Memory B cell (primary cell): ENCODE measurements around the gene PGAP1.
"Not testable (repeated sequence)": the region's sequence is repeated elsewhere in the genome, so short reads cannot be mapped to it uniquely, and the experiment has no call there.

ENCODE experiments used
- ATAC-seq: fragments of 150-1000 bp; cut with Tn5 transposase; 2 replicates; pipeline ENCODE4 v1.10.0; 2021; ENCODE audit warnings: low read depth, mild to moderate bottlenecking, moderate library complexity
- DNase-seq, 2 donors: peaks; one replicate each; pipeline ENCODE4 v3.0.0; 2022; ENCODE audit warnings: low spot score in 2 of 2
- H3K27ac Mint-ChIP-seq: one replicate; pipeline ENCODE4 v1.8.0; 2022; ENCODE audit warnings: mild to moderate bottlenecking, moderate library complexity, mixed read lengths
- H3K27me3 Mint-ChIP-seq: one replicate; pipeline ENCODE4 v1.8.0; 2022; ENCODE audit warnings: mixed read lengths
- H3K36me3 Mint-ChIP-seq: one replicate; pipeline ENCODE4 v1.8.0; 2022; ENCODE audit warnings: mild to moderate bottlenecking, mixed read lengths
- H3K4me1 Mint-ChIP-seq: one replicate; pipeline ENCODE4 v1.8.0; 2022; ENCODE audit warnings: mixed read lengths
- H3K4me3 Mint-ChIP-seq: one replicate; pipeline ENCODE4 v1.8.0; 2022; ENCODE audit warnings: mild to moderate bottlenecking, moderate library complexity, mixed read lengths
- H3K9me3 Mint-ChIP-seq: one replicate; pipeline ENCODE4 v1.8.0; 2022; ENCODE audit warnings: mixed read lengths

Gene PGAP1

GRCh38 chr2:196931555-196931954 lies 5.0 kb upstream of the PGAP1 start:
- Mint-ChIP-seq H3K27ac (no peak overlapping the region), H3K27me3 (peaks cover 1% of the 10 kb centered on the region), H3K9me3 (no peaks in the 10 kb centered on the region), H3K4me3 (no peak overlapping the region), H3K4me1 (peaks cover 10% of the 10 kb centered on the region), H3K36me3 (no peaks in the 10 kb centered on the region)
- DNase-seq (no peak), ATAC-seq (no peak)

GRCh38 chr2:196927376-196928225 lies 1.1 kb upstream of the PGAP1 start:
- H3K9me3 Mint-ChIP-seq = no peaks in the 10 kb centered on the region
- DNase-seq (no peak), ATAC-seq (peak; percentile 14)
- peak overlapping the region; percentile 89 for H3K27ac Mint-ChIP-seq
- peaks cover 1% of the 10 kb centered on the region for H3K27me3 Mint-ChIP-seq
- peak overlapping the region; percentile 98 for H3K4me3 Mint-ChIP-seq
- peaks cover 20% of the 10 kb centered on the region for H3K4me1 Mint-ChIP-seq
- H3K36me3 Mint-ChIP-seq = no peaks in the 10 kb centered on the region

- no peaks in the 10 kb centered on the region for H3K36me3 Mint-ChIP-seq
- peak overlapping the region; percentile 89 for H3K27ac Mint-ChIP-seq
These were observed 542 bp downstream of the PGAP1 start for GRCh38 chr2:196925768-196926561.

GRCh38 chr2:196925051-196925767 lies 1.3 kb downstream of the PGAP1 start:
- no peaks in the 10 kb centered on the region for H3K36me3 Mint-ChIP-seq
- H3K9me3 Mint-ChIP-seq = no peaks in the 10 kb centered on the region
- H3K27ac Mint-ChIP-seq = peak overlapping the region; percentile 89
- H3K4me1 Mint-ChIP-seq = peaks cover 20% of the 10 kb centered on the region
- no peak for ATAC-seq
- H3K4me3 Mint-ChIP-seq = peak overlapping the region; percentile 98
- H3K27me3 Mint-ChIP-seq = peaks cover 1% of the 10 kb centered on the region
- DNase-seq = no peak

More at GRCh38 chr2:196925768-196926561, 542 bp downstream of the PGAP1 start:
- ATAC-seq = peak; percentile 4
- no peak for DNase-seq
- peak overlapping the region; percentile 98 for H3K4me3 Mint-ChIP-seq
- peaks cover 20% of the 10 kb centered on the region for H3K4me1 Mint-ChIP-seq
- H3K27me3 Mint-ChIP-seq = peaks cover 1% of the 10 kb centered on the region
- H3K9me3 Mint-ChIP-seq = no peaks in the 10 kb centered on the region

GRCh38 chr2:196924051-196924450 lies 2.5 kb downstream of the PGAP1 start:
- H3K9me3 Mint-ChIP-seq = no peaks in the 10 kb centered on the region
- peaks cover 1% of the 10 kb centered on the region for H3K27me3 Mint-ChIP-seq
- H3K4me3 Mint-ChIP-seq = no peak overlapping the region
- H3K36me3 Mint-ChIP-seq = peaks cover under 1% of the 10 kb centered on the region
- ATAC-seq (no peak), DNase-seq (no peak)
- peaks cover 20% of the 10 kb centered on the region for H3K4me1 Mint-ChIP-seq
- H3K27ac Mint-ChIP-seq = no peak overlapping the region

- H3K27me3 Mint-ChIP-seq = no peaks in the 10 kb centered on the region
- H3K27ac Mint-ChIP-seq = no peak overlapping the region
- no peak for DNase-seq
- H3K4me3 Mint-ChIP-seq = no peak overlapping the region
- no peak for ATAC-seq
- H3K36me3 Mint-ChIP-seq = peaks cover 4% of the 10 kb centered on the region
- H3K4me1 Mint-ChIP-seq = peaks cover 12% of the 10 kb centered on the region
- peaks cover 1% of the 10 kb centered on the region for H3K9me3 Mint-ChIP-seq
These were observed 7.6 kb downstream of the PGAP1 start for GRCh38 chr2:196918927-196919326.

- Mint-ChIP-seq H3K4me1 (peaks cover 12% of the 10 kb centered on the region), H3K9me3 (peaks cover 1% of the 10 kb centered on the region), H3K36me3 (peaks cover 4% of the 10 kb centered on the region), H3K27me3 (no peaks in the 10 kb centered on the region), H3K4me3 (no peak overlapping the region), H3K27ac (no peak overlapping the region)
- ATAC-seq = no peak
- no peak for DNase-seq
These were observed 8.7 kb downstream of the PGAP1 start for GRCh38 chr2:196917802-196918201.

- Mint-ChIP-seq H3K27me3 (no peaks in the 10 kb centered on the region), H3K9me3 (peaks cover 1% of the 10 kb centered on the region), H3K4me1 (peaks cover 12% of the 10 kb centered on the region), H3K4me3 (no peak overlapping the region), H3K27ac (peak overlapping the region; percentile 1), H3K36me3 (peaks cover 4% of the 10 kb centered on the region)
- no peak for DNase-seq
- ATAC-seq = no peak
These were observed 10.9 kb downstream of the PGAP1 start for GRCh38 chr2:196915507-196916189.

- peak overlapping the region; percentile 1 for H3K27ac Mint-ChIP-seq
- peaks cover 1% of the 10 kb centered on the region for H3K9me3 Mint-ChIP-seq
- ATAC-seq = peak; percentile 74
- DNase-seq = no peak
- peaks cover 4% of the 10 kb centered on the region for H3K36me3 Mint-ChIP-seq
- peak overlapping the region; percentile 1 for H3K4me3 Mint-ChIP-seq
- peaks cover 12% of the 10 kb centered on the region for H3K4me1 Mint-ChIP-seq
- no peaks in the 10 kb centered on the region for H3K27me3 Mint-ChIP-seq
These were observed 11.5 kb downstream of the PGAP1 start for GRCh38 chr2:196914867-196915460.

GRCh38 chr2:196913691-196914090 lies 12.8 kb downstream of the PGAP1 start:
- Mint-ChIP-seq H3K4me3 (no peak overlapping the region), H3K27ac (no peak overlapping the region), H3K27me3 (no peaks in the 10 kb centered on the region), H3K4me1 (peaks cover 12% of the 10 kb centered on the region), H3K36me3 (peaks cover 1% of the 10 kb centered on the region), H3K9me3 (peaks cover 1% of the 10 kb centered on the region)
- DNase-seq (no peak), ATAC-seq (no peak)

GRCh38 chr2:196905365-196905764 lies 21.1 kb downstream of the PGAP1 start:
- not testable (repeated sequence) for H3K27me3 Mint-ChIP-seq, ATAC-seq, H3K4me1 Mint-ChIP-seq, H3K9me3 Mint-ChIP-seq, H3K27ac Mint-ChIP-seq, H3K36me3 Mint-ChIP-seq, DNase-seq
- H3K4me3 Mint-ChIP-seq = peak overlapping the region; percentile 29

- no peaks in the 10 kb centered on the region for H3K9me3 Mint-ChIP-seq
- H3K27me3 Mint-ChIP-seq = no peaks in the 10 kb centered on the region
- no peak overlapping the region for H3K27ac Mint-ChIP-seq
- ATAC-seq (no peak), DNase-seq (no peak)
- H3K4me1 Mint-ChIP-seq = no peaks in the 10 kb centered on the region
- no peak overlapping the region for H3K4me3 Mint-ChIP-seq
- H3K36me3 Mint-ChIP-seq = peaks cover 2% of the 10 kb centered on the region
These were observed 23.7 kb downstream of the PGAP1 start for GRCh38 chr2:196902828-196903227.

- no peak overlapping the region for H3K4me3 Mint-ChIP-seq
- ATAC-seq (no peak), DNase-seq (no peak)
- H3K4me1 Mint-ChIP-seq = no peaks in the 10 kb centered on the region
- H3K9me3 Mint-ChIP-seq = no peaks in the 10 kb centered on the region
- no peak overlapping the region for H3K27ac Mint-ChIP-seq
- peaks cover 2% of the 10 kb centered on the region for H3K36me3 Mint-ChIP-seq
- no peaks in the 10 kb centered on the region for H3K27me3 Mint-ChIP-seq
These were observed 25.7 kb downstream of the PGAP1 start for GRCh38 chr2:196900843-196901242.
